ENCODE data around the gene DISP2. TPM values are rescaled to one million over a fixed set of nuclear protein-coding genes. Genes with fewer than 3 reads are reported as not detected.

The DISP2 gene
- total and polyA plus RNA-seq, 2 donors from 2014 or later: 0.04 to 0.69 TPM

GRCh38 chr15:40389824-40390595 lies 32.0 kb downstream of the DISP2 start:
- Histone ChIP-seq H3K9ac (ENCODE audit: low read length in 3 of 3) (no peak overlapping the region), H3K27ac (ENCODE audit: low read depth in 2 of 2, low read length in 2 of 2) (no peak overlapping the region), H3K4me1 (ENCODE audit: control insufficient read depth in 2 of 3, insufficient read depth in 2 of 3, low read depth in 1 of 3, low read length in 3 of 3) (no peaks in the 10 kb centered on the region), H3K27me3 (ENCODE audit: control insufficient read depth, insufficient read depth, low read length) (no peaks in the 10 kb centered on the region), H3K36me3 (ENCODE audit: control insufficient read depth in 2 of 3, insufficient read depth in 3 of 3, low read length in 3 of 3) (peaks cover 0 to 9% (median 6%) of the 10 kb centered on the region in 3 donors), H3K9me3 (ENCODE audit: control insufficient read depth in 2 of 3, insufficient read depth in 1 of 3, low read length in 3 of 3) (no peaks in the 10 kb centered on the region), H3K4me3 (ENCODE audit: low read length in 3 of 3) (no peak overlapping the region)
- TF ChIP-seq, protein P1, sequence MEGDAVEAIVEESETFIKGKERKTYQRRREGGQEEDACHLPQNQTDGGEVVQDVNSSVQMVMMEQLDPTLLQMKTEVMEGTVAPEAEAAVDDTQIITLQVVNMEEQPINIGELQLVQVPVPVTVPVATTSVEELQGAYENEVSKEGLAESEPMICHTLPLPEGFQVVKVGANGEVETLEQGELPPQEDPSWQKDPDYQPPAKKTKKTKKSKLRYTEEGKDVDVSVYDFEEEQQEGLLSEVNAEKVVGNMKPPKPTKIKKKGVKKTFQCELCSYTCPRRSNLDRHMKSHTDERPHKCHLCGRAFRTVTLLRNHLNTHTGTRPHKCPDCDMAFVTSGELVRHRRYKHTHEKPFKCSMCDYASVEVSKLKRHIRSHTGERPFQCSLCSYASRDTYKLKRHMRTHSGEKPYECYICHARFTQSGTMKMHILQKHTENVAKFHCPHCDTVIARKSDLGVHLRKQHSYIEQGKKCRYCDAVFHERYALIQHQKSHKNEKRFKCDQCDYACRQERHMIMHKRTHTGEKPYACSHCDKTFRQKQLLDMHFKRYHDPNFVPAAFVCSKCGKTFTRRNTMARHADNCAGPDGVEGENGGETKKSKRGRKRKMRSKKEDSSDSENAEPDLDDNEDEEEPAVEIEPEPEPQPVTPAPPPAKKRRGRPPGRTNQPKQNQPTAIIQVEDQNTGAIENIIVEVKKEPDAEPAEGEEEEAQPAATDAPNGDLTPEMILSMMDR (IDR thresholded peaks at IDR 0.05; ENCODE audit: borderline replicate concordance, extremely low read depth, insufficient read depth): no peak
- no peak for DNase-seq
- FAIRE-seq: no peak
- intact Hi-C loops (cut with DNase I): no loop called here

DNA sequence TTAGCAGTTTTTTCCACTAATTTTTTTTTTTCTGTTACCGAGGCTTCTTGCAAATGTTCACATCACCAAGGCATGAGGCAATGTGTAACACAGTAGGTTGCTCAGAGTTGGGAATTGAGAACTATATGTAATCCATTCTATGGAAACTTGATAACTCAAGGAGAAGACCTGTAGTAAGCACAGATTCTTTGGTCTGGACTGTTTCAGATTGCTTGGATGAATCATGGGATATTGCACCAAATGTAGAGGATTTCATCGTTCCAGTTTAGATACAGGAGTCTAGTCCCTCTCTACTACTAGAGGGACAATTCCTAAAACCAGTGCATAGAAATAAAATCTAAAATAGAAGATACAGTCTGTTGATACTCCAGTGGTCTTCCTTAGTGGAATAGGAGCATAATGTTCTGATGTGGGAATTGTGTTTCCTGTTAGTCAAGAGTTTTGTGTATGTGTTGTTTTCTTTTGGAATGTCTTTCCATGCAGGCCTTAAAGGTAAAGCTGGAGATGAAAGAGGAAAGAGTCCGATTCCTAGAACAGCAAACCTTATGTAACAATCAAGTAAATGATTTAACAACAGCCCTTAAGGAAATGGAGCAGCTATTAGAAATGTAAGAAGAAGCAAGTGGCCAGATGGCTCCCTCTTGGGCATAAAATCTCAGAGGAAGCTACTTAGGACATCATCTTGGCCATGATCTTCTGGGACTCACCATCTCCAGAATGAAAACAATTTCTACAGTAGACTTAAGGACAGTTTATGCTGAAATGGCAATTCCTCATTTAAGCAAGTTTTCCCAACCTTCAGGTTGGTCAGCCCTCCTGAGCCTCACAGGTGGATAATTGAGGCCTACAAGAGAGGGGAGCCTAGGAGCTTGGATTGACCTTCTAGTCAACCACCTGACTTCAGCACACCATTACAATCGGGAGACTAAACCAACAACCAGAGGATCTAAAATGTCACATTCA lies 35.2 kb downstream of the DISP2 start:
- H3K27me3 ChIP-seq (ENCODE audit: control insufficient read depth, insufficient read depth, low read length): no peaks in the 10 kb centered on the region
- DNase-seq (no peak), FAIRE-seq (no peak)
- H3K27ac ChIP-seq (ENCODE audit: low read depth in 2 of 2, low read length in 2 of 2): no peak overlapping the region
- H3K36me3 ChIP-seq (ENCODE audit: control insufficient read depth in 2 of 3, insufficient read depth in 3 of 3, low read length in 3 of 3): peaks cover 0 to 2% (median 2%) of the 10 kb centered on the region in 3 donors
- TF ChIP-seq, protein P1 (IDR thresholded peaks at IDR 0.05; ENCODE audit: borderline replicate concordance, extremely low read depth, insufficient read depth): no peak
- no peak overlapping the region for H3K9ac ChIP-seq (ENCODE audit: low read length in 3 of 3)
- H3K9me3 ChIP-seq (ENCODE audit: control insufficient read depth in 2 of 3, insufficient read depth in 1 of 3, low read length in 3 of 3): no peaks in the 10 kb centered on the region
- H3K4me1 ChIP-seq (ENCODE audit: control insufficient read depth in 2 of 3, insufficient read depth in 2 of 3, low read depth in 1 of 3, low read length in 3 of 3): no peaks in the 10 kb centered on the region
- no peak overlapping the region for H3K4me3 ChIP-seq (ENCODE audit: low read length in 3 of 3)
- intact Hi-C loops (cut with DNase I): no loop called here

DNA sequence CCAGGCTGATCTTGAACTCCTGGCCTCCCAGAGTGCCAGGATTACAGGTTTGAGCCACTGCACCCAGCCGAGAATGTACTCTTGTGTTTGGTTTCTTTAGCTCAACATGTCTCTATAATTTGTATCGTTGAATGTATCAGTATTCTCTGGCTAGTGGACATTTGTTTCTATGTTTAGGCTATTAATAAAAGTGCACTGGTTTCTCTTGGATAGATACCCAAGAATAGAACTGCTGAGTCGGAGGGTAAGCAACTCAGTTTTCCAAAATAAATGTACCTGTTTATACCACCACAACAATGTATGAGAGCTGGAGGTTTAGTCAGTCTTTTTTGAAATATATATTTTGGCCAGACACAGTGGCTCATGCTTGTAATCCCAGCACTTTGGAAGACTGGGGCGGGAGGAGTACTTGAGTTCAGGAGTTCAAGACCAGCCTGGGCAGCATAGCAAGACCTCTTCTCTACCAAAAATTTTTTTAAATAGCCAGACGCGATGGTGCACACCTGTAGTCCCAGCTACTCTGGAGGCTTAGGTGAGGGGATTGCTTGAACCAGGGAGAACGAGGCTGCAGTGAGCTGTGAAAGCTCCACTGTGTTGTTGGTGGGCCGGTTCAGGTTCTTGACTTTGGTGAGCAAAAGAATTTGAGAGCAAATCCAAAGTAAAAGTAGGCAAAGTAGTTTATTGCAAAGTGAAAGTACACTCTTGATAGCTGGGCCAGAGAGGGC lies 39.8 kb downstream of the DISP2 start:
- no peaks in the 10 kb centered on the region for H3K9me3 ChIP-seq (ENCODE audit: control insufficient read depth in 2 of 3, insufficient read depth in 1 of 3, low read length in 3 of 3)
- FAIRE-seq: no peak
- H3K4me3 ChIP-seq (ENCODE audit: low read length in 3 of 3): no peak overlapping the region
- H3K27ac ChIP-seq (ENCODE audit: low read depth in 2 of 2, low read length in 2 of 2): no peak overlapping the region
- peaks cover 0 to 2% (median 0%) of the 10 kb centered on the region in 3 donors for H3K36me3 ChIP-seq (ENCODE audit: control insufficient read depth in 2 of 3, insufficient read depth in 3 of 3, low read length in 3 of 3)
- H3K27me3 ChIP-seq (ENCODE audit: control insufficient read depth, insufficient read depth, low read length): no peaks in the 10 kb centered on the region
- H3K4me1 ChIP-seq (ENCODE audit: control insufficient read depth in 2 of 3, insufficient read depth in 2 of 3, low read depth in 1 of 3, low read length in 3 of 3): no peaks in the 10 kb centered on the region
- no peak overlapping the region for H3K9ac ChIP-seq (ENCODE audit: low read length in 3 of 3)
- TF ChIP-seq, protein P1 (IDR thresholded peaks at IDR 0.05; ENCODE audit: borderline replicate concordance, extremely low read depth, insufficient read depth): no peak
- intact Hi-C loops (cut with DNase I): no loop called here
- no peak for DNase-seq
